Measurements from ENCODE around the gene PTCHD1. TPM values are rescaled to one million over a fixed set of nuclear protein-coding genes. Genes with fewer than 3 reads are reported as not detected.

The PTCHD1 gene
- total and polyA plus RNA-seq, 4 donors, result under 0.01 to 0.02 (median under 0.01) TPM; not detected in 1

GRCh38 chrX:23386260-23386659 is 51.6 kb downstream of the PTCHD1 start (continued):
- TF ChIP-seq FOXA1 (IDR thresholded peaks at IDR 0.05) (no peak), EGR1 (IDR thresholded peaks at IDR 0.05; ENCODE audit: low read depth in 2 of 2) (no peak), YY1 (IDR thresholded peaks at IDR 0.05) (no peak), HNF4A (conservative IDR thresholded peaks at IDR 0.05) (no peak)
- TF ChIP-seq, protein P1, sequence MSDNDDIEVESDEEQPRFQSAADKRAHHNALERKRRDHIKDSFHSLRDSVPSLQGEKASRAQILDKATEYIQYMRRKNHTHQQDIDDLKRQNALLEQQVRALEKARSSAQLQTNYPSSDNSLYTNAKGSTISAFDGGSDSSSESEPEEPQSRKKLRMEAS (IDR thresholded peaks at IDR 0.05), result no peak
- TF ChIP-seq, protein P2, sequence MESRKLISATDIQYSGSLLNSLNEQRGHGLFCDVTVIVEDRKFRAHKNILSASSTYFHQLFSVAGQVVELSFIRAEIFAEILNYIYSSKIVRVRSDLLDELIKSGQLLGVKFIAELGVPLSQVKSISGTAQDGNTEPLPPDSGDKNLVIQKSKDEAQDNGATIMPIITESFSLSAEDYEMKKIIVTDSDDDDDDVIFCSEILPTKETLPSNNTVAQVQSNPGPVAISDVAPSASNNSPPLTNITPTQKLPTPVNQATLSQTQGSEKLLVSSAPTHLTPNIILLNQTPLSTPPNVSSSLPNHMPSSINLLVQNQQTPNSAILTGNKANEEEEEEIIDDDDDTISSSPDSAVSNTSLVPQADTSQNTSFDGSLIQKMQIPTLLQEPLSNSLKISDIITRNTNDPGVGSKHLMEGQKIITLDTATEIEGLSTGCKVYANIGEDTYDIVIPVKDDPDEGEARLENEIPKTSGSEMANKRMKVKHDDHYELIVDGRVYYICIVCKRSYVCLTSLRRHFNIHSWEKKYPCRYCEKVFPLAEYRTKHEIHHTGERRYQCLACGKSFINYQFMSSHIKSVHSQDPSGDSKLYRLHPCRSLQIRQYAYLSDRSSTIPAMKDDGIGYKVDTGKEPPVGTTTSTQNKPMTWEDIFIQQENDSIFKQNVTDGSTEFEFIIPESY (IDR thresholded peaks at IDR 0.05), result no peak

- Histone ChIP-seq H3K36me3 (ENCODE audit: control insufficient read depth in 4 of 4, insufficient read depth in 3 of 4, low read depth in 1 of 4, low read length in 3 of 4) (no peaks in the 10 kb centered on the region), H3K4me1 (ENCODE audit: control insufficient read depth in 4 of 4, insufficient read depth in 4 of 4, low read length in 3 of 4) (no peaks in the 10 kb centered on the region), H3K9ac (ENCODE audit: low read depth in 1 of 2, low read length in 2 of 2) (no peak overlapping the region), H3K4me3 (ENCODE audit: low read depth in 1 of 3, low read length in 3 of 3) (no peak overlapping the region), H3K9me3 (ENCODE audit: control insufficient read depth in 4 of 4, low read length in 3 of 4) (no peaks in the 10 kb centered on the region), H3K27ac (ENCODE audit: low read depth in 1 of 2, low read length in 2 of 2) (no peak overlapping the region), H3K27me3 (ENCODE audit: control insufficient read depth in 4 of 4, insufficient read depth in 4 of 4, low read length in 3 of 4) (peaks cover 0 to 8% (median 0%) of the 10 kb centered on the region in 4 donors)
- TF ChIP-seq GABPA (IDR thresholded peaks at IDR 0.05 in 1 of 2, conservative IDR thresholded peaks at IDR 0.05 in 1 of 2) (no peak), RAD21 (IDR thresholded peaks at IDR 0.05) (no peak), FOXA2 (IDR thresholded peaks at IDR 0.05) (no peak), REST (IDR thresholded peaks at IDR 0.05) (no peak), NR2F2 (IDR thresholded peaks at IDR 0.05) (no peak), HNF4A (conservative IDR thresholded peaks at IDR 0.05) (no peak), FOXA1 (IDR thresholded peaks at IDR 0.05) (no peak), EGR1 (IDR thresholded peaks at IDR 0.05; ENCODE audit: low read depth in 2 of 2) (no peak), YY1 (IDR thresholded peaks at IDR 0.05) (no peak), HNF4G (IDR thresholded peaks at IDR 0.05) (no peak), JUND (IDR thresholded peaks at IDR 0.05) (no peak), RXRA (IDR thresholded peaks at IDR 0.05) (no peak), TAF1 (conservative IDR thresholded peaks at IDR 0.05) (no peak), SP1 (IDR thresholded peaks at IDR 0.05) (no peak)
- TF ChIP-seq, protein P3, sequence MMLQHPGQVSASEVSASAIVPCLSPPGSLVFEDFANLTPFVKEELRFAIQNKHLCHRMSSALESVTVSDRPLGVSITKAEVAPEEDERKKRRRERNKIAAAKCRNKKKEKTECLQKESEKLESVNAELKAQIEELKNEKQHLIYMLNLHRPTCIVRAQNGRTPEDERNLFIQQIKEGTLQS (IDR thresholded peaks at IDR 0.05), result no peak
- TF ChIP-seq, protein P2 (IDR thresholded peaks at IDR 0.05), result no peak
- TF ChIP-seq, protein P4, sequence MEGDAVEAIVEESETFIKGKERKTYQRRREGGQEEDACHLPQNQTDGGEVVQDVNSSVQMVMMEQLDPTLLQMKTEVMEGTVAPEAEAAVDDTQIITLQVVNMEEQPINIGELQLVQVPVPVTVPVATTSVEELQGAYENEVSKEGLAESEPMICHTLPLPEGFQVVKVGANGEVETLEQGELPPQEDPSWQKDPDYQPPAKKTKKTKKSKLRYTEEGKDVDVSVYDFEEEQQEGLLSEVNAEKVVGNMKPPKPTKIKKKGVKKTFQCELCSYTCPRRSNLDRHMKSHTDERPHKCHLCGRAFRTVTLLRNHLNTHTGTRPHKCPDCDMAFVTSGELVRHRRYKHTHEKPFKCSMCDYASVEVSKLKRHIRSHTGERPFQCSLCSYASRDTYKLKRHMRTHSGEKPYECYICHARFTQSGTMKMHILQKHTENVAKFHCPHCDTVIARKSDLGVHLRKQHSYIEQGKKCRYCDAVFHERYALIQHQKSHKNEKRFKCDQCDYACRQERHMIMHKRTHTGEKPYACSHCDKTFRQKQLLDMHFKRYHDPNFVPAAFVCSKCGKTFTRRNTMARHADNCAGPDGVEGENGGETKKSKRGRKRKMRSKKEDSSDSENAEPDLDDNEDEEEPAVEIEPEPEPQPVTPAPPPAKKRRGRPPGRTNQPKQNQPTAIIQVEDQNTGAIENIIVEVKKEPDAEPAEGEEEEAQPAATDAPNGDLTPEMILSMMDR (IDR thresholded peaks at IDR 0.05; ENCODE audit: low read depth, low read length, missing input control), result no peak
- TF ChIP-seq, protein P1 (IDR thresholded peaks at IDR 0.05), result no peak
- WGBS, result 79% methylated on average over 5 of the region's 5 CpGs
- no peak for DNase-seq (ENCODE audit: low spot score)
Measured at GRCh38 chrX:23386726-23387125, 52.1 kb downstream of the PTCHD1 start.
